HG03039 (cell line): ENCODE results near the gene YJU2.
"Not testable (repeated sequence)": the region's sequence is repeated elsewhere in the genome, so short reads cannot be mapped to it uniquely, and the experiment has no call there.

Experiments
- ATAC-seq: cut with Tn5 transposase; IDR thresholded peaks from one replicate; pipeline ENCODE4 v1.9.1; 2021; ENCODE audit warnings: mild to moderate bottlenecking, moderate library complexity; ENCODE audit not compliant: unreplicated experiment

Gene YJU2

DNA sequence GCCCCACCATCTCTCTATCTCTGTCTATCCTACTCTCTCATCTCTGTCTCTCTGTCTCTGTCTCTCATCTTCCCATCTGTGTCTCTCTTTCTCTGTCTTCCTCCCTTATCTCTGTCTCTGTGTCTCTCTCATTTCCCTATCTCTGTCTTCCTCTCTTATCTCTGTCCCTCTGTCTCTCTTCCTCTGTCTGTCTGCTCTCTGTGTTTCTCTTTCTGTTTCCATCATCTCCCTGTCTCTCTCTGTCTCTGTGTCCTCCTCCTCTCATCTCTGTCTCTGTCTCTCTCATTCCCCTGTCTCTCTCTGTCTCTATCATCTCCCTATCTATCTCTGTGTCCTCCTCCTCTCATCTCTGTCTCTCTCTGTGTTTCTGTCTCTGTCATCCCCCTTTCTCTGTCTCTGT lies 19.1 kb upstream of the YJU2 start:
- no peak for ATAC-seq

GRCh38 chr19:4228765-4229178 lies 18.1 kb upstream of the YJU2 start:
- ATAC-seq = no peak

DNA sequence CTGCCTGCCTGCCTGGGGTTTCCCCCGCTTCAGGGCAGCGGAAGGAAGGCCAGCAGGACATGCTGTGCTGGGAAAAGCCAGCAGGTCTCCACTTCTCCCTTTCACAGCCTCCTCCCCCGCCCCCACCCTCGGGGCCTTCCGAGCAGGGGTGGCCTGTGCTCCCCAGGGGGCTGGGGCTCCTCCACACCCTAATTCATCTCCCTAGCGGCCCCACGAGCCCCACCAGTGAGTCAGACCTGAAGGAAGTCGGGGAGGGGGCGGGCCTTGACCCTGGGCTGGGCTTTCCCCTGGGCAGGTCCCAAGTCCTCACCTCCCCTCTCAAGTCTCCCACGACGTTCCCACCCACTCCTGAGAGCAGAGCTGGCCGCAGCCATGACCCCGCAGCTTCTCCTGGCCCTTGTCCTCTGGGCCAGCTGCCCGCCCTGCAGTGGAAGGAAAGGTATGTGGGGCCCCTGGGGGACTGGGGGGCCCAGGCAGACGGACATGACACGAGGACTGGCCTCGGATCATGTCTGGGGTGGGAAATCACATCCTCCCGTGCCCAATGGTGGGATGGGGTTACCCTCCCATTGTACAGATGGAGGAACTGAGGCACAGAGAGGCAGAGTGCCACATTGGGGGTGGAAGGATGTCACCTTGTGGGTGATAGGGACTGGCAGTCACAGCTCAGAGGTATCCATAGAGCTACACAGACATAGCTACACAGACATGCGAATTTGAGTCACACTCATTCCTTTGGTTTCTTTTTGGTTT lies 17.5 kb upstream of the YJU2 start, which contains the start of gene EBI3:
EBI3 (plus strand) TSS at position 345 of the 753 bp plus-strand sequence; CDS start at position 373, 28 bp downstream.
- ATAC-seq = peak; percentile 50

DNA sequence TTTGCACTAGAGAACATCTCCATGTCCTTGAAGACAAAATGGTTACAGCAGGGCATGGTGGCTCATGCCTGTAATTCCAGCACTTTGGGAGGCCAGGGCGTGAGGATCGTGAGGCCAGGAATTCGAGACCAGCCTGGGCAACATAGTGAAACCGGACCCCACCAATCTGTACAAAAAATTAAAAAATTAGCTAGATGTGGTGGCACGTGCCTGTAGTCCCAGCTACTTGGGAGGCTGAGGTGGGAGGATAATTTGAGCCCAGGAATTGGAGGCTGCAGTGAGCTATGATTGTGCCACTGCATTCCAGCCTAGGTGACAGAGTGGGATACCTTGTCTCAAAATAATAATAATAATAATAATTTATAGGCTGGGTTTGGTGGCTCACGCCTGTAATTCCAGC lies 16.6 kb upstream of the YJU2 start:
- not testable (repeated sequence) for ATAC-seq

GRCh38 chr19:4231521-4231920 lies 15.4 kb upstream of the YJU2 start:
- not testable (repeated sequence) for ATAC-seq

GRCh38 chr19:4232139-4232538 lies 14.7 kb upstream of the YJU2 start:
- ATAC-seq = not testable (repeated sequence)

DNA sequence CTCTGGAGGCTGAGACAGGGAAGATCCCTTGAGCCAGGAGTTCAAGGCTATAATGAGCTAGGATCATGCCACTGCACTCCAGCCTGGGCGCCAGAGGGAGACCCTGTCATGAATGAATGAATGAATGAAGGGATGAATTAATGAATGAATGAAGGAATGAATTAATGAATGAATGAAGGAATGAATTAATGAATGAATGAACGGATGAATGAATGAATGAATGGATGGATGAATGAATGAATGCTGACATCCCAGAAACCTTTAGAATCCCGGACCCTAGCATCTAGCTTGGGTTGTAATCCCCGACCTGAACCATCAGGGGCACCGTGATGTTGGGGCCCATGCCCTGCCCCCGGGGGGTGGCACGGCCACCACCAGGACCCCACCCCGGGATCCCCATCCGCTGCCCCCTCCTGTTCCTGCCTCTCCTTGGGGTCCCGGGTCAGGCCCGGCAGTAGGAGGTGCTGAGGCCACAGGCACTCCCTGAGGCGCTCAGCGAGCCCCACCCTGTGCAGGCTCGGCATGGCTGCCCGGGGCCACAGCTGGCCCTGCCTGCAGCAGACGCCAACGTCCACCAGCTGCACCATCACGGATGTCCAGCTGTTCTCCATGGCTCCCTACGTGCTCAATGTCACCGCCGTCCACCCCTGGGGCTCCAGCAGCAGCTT lies 14.1 kb upstream of the YJU2 start:
- ATAC-seq = no peak

DNA sequence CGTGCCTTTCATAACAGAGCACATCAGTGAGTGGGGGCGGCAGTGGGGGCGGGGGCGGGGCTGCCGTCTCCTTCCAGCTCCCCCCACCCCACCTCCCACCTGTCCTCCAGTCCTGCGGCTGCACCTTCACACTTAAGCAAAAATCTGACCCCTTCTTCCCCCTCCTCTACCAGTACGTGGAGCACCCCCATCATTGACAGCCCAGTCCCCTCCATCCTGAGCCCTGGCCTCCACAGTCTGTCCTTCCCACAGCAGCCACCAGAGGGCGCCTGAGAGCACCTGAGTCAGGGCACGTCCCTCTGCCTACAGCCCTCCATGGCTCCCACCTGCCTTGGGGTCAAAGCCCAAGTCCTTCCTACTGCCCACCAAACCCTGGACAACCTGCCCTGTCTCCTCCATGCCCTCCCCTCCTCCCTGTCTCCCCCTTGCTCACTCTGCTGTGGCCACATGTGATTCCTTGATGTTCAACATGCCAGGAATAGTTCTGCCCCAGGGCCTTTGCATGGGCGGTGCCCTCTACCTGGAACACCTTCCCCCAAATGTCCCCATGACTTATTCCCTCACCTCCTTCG lies 13.5 kb upstream of the YJU2 start:
- no peak for ATAC-seq

DNA sequence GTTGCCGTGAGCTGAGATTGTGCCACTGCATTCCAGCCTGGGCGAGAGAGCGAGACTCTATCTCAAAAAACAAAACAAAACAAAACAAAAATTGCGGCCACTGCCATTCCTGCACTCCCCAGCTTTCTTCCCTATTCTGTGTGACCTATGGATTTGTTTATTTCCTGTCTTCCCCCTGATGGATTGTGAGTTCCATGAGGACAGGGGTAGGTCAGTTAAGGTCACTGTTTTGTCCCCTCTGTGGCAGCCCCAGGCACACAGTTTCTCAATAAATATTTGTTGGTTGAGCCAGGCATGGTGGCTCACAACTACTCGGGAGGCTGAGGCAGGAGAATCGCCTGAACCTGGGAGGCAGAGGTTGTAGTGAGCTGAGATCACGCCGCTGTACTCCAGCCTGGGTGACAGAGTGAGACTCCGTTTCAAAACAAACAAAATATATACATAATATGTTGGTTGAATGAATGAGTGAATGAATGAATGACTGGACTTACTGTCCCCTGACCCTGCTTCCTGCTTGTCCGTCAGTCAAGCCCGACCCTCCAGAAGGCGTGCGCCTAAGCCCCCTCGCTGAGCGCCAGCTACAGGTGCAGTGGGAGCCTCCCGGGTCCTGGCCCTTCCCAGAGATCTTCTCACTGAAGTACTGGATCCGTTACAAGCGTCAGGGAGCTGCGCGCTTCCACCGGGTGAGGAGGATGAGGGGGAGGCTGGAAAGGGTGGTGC lies 12.6 kb upstream of the YJU2 start:
- ATAC-seq = no peak

DNA sequence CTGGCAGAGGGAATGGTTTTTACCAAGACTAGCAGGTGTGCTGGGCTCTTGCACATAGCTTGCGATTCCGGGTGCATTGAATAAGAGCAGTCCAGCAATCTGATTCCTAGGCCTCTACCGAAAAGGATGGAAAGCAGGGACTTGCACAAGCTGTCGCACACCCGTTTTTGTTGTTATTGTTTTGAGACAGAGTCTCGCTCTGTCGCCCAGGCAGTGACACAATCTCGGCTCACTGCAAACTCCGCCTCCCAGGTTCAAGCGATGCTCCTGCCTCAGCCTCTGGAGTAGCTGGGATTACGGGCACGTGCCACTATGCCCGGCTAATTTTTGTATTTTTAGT lies 12.0 kb upstream of the YJU2 start:
- ATAC-seq = no peak

DNA sequence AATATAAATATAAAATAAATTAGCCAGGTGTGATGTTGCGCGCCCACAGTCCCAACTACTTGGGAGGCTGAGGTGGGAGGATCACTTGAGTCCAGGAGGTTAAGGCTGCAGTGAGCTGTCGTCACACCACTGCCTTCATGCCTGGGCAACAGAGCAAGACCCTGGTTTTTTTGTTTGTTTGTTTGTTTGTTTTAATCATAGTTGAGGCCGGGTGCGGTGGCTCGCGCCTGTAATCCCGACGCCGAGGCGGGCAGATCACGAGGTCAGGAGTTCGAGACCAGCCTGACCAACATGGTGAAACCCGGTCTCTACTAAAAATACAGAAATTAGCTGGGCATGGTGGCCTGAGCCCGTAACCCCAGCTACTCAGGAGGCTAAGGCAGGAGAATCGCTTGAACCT lies 9.4 kb upstream of the YJU2 start:
- not testable (repeated sequence) for ATAC-seq

DNA sequence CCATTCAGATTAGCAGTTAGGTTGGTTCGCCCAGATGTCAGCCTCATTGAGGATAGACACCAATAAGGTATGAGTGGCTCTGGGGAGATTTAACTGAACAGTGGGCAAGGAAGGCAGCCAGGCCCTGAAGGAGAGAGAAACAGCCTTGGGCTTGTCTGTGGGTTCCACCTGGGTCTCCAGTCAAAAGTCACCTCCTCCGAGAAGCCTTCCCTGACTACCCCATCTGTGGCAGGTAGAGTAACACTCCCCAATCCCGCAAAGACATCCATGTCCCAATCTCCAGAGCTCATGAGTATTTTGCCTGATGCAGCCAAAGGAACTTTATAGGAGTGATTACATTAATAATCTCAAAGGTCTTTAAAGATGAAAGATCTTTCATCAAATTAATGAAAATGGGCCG lies 8.0 kb upstream of the YJU2 start:
- no peak for ATAC-seq

DNA sequence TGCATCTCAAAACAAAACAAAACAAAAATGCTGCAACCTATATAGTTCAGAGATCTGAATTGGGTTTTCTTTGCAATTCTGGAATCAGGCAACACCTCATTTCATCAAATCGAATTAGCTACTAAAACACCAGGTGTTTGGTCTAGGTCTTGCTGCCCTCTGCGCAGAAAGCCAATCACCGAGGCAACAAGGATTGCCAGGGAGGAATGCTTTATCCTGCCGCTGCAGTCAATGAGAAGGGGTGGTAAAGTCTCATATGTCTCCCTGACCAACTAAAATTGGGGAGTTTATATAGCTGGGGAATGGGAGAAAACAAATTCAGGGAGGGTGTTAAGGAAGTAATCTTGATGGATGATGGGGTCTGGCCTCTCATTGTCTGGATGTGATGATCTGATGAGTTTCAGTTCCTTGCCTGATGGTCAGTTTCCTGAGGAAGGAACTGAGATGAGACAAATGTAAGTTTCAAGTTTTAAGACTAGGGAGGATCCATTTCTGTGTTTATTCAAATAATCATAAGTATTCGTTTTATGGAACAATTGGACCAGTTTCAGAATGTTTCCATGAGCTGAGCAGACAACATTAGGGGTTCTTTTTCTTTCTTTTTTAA lies 5.0 kb upstream of the YJU2 start:
- ATAC-seq = no peak

DNA sequence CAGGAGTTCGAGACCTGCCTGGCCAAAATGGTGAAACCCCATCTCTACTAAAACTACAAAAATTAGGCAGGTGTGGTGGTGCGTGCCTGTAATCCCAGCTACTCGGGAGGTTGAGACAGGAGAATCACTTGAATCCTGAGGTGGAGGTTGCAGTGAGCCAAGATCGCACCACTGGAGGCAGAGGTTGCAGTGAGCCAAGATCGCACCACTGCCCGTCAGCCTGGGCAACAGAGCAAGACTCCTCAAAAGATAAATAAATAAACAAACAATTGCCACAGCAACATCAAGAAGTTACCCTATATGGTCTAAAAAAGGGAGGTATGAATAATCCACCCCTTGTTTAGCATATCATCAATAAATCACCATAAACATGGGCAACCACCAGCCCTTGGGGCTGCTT lies 942 bp upstream of the YJU2 start:
- ATAC-seq = not testable (repeated sequence)

- no peak for ATAC-seq
Measured at GRCh38 chr19:4256563-4256962, 9.7 kb downstream of the YJU2 start.

DNA sequence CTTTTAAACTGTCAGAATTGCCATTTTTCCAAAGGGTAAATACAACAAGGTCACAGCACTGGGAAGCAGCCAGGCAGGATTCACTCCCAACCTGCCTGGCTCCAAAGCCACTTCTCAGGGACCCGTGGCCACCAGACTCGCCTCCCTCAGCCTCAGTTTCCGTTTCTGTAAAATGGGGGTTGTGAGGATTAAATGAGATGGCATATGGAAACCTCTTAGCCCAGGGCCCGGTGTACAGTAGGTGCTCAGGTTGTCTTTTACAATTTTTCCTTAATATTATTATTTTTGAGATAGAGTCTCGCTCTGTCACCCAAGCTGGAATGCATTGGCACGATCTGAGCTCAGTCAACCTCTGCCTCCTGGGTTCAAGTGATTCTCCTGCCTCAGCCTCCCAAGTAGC lies 10.1 kb downstream of the YJU2 start:
- no peak for ATAC-seq

DNA sequence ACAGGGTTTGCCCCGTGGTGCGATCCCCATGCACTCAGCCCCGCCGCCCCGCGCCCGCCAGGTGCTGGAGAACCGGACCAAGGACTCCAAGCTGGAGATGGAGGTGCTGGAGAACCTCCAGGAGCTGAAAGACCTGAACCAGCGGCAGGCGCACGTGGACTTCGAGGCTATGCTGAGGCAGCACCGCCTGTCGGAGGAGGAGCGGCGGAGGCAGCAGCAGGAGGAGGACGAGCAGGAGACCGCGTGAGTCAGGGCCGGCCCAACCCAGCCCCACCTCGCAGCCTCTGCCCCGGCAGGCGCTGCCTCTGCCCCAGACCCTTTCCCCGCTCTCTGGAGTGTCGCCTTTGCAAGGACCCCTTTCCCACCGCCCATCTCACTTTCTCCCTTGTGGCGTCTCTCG lies 11.3 kb downstream of the YJU2 start:
- ATAC-seq = no peak

- ATAC-seq = no peak
Measured at GRCh38 chr19:4260613-4261191, 13.8 kb downstream of the YJU2 start.

DNA sequence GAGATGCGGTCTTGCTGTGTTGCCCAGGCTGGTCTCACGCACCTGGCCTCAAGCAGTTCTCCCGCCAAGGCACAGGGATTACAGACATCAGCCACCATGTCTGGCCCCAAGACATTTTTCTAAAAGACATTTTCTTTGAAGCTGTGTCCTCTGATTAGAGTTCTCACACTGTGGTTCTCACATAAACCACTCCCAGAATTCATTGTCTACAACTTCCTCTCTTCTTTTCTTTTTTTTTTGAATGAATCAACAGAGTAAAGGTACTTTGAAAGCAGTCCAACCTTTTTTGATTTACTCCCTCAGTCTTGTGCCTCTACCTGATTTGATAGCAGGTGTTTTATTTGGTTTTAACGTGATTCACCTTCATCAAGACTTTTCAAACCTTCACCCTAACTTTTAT lies 17.9 kb downstream of the YJU2 start:
- ATAC-seq = no peak

GRCh38 chr19:4266253-4267000 lies 19.5 kb downstream of the YJU2 start:
- ATAC-seq = no peak
